ENCODE data around the gene ARCN1. TPM values are rescaled to one million over a fixed set of nuclear protein-coding genes. Genes with fewer than 3 reads are reported as not detected.
A peak's percentile ranks its signal among the peaks of the same experiment; 100 is the strongest.
"Not testable (repeated sequence)": the region's sequence is repeated elsewhere in the genome, so short reads cannot be mapped to it uniquely, and the experiment has no call there.

ARCN1 gene
- total RNA-seq, 1 donor from 2014 or later: 86.7 TPM

DNA sequence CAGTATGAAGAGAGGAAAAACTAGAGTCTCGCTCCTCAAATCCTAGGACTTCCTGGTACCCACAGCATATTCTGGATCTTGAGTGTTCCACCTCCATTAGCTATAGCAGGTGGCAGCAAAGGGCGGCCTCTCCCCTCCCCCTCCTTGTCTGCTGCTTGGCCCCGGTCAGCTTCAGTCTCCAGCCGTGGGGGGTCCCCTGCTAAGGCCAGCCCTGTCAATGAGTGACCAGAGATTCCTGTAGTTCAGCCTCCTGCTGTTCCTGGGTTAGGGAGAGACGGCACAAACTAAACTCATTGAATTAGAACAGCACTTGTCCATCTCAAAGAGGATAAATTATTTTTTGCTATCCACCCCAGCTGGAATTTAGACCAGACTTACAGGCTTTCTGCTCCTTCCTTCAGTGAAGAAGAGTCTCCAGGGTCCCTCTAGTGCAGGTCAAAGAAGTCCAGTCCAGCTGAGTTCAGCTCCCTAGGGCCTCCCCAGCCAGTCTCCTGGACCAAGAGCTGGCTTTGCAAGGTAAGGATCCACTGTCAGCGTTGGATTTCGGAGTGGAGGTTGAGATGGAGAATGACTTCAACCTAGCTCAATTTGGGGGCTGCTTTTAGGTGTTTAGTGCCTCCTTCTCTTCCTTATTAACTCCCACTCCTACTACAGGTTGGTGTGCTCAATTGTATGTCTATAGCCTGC is 34.1 kb downstream of the ARCN1 start:
- DNase-seq: no peak

DNA sequence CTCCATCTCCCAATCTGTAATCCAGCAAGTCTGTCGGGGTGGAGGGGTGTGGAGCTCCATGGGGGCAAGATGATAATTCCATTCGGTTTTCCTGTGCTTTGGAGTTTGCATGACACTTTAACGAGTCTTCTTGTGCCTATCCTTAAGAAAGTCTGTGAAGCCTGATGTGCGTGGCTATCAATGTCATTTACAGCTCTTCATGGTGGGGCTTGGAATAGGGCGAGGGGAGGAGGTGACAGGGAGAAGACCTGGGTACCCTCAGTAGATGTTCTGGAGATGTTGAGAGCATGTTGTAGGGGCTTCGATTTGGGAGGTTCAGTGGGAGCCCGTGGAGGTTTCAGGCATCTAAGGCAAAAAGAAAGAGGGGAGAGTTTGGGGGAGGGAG is 34.6 kb downstream of the ARCN1 start:
- DNase-seq: peak; percentile 44

DNA sequence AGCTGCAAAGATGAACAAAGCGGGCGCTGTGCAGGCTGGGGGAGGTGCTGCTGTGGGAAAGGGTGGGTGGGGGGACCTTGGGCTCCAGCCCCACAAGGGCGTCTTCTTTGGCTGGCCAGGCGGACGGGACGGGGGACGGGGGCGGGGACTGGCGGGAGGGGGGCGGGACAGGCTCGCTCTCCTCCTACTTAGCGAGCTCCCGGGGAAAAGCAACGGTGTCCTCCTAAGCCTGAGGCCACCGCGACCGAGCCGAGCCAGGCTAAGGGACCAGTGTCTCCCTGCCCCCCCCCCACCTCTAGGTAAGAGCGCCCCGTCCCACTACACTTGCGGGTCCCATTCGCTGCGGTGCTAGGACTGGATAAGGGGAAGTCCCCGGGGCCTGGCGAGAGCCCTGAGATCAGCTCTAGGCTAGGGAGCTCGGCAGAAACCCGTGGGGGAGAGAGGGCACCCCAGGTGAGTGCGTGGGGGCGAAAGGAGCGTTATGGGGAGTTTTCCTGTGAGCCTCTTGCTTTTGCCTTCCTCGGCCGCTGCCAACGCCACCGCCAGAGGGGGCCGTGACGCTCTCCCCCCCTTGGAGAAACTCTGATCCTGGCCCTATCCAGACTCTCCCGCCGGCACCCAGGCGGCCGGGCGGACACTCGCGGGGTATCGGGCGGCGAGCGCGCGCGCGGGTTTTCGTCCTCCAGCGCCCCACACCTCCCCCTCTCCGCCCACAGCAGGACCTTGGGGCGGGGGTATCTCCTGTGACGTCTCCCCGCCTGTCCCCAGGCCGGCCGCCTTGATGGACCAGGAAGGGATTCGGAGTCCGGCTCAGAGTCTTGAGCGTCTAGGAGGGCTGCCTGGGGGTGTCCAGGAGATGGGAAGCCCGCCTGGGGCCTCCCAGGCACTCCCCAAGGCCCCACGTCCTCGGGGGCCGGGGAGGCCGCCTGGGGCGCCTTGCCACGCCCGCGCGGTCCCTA is 35.5 kb downstream of the ARCN1 start, which contains the start of gene PHLDB1:
Gene PHLDB1 (plus strand): TSS at position 215 of the 959 bp plus-strand sequence. CDS start 6,222 bp downstream, outside the sequence.
- peak; percentile 45 for DNase-seq

DNA sequence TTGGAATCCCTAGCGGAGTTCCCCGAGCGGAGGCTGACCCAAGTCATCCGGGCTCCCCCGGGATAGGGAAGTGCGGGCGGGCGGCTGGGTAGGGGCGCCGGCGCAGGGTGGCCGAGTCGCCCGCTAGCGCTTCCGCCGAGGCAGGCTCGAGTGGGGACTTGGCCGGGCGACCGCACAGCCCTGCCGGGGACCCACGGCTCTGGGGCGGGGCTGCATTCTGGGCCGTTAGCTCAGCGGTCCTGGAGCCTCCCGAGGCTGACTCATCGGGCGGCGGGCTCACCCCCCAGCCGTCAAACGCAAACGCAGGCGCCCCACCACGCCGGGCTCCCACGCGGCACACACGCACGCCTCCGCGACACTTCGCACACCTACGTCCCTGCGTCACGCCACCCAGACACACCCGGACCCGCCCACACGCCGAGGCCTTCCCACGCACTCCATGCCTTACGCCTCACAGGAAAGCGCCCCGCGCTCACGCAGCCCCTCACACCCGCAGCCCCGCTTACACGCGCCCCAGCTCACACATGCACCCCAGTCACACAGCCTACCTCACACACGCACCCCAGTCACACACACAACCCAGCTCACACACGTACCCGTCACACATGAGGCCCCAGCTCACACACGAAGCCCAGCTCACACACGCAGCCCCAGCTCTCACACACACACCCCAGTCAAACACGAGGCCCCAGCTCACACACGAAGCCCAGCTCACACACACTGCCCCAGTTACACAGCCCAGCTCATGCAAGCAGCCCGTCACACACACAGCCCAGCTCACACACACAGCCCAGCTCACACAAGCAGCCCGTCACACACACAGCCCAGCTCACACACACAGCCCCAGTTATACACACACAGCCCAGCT is 36.4 kb downstream of the ARCN1 start:
- peak; percentile 30 for DNase-seq

DNA sequence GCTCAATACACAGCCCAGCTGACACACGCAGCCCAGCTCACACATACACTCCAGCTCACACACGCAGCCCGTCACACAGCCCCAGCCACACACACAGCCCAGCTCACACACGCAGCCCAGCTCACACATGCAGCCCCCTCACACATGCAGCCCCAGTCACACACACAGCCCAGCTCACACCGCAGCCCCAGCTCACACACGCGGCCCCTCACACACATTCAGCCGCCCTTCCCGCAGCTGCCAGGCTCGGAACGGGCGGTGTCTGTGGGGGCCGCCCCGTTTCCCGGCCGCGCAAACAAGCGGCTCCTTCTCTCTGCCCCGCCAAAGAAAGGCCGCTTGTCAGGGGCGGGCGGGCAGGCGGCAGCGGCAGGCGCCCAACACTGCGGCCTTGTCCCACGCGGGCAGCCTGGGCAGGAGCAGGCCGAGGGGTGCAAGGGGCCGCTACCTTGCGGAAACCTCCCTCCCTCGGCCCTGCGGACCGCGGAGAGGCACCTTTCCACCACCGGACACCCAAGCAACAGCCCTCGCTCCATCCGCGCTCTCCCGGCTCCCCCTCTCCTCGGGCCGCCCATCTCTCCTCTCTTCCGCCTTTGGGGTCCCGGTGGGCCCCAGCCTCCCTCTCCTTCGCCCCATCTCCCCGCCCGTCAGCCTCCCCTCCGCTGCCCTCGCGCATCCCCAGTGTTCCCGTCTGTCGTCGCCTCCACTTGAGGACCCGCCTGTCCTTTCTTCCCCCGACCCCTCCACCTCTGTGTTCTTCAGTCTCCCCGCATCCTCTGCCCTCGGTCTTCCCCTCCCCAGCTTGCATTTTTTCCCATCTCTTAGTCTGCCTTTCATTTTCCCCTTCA is 37.4 kb downstream of the ARCN1 start:
- DNase-seq: peak; percentile 49

DNA sequence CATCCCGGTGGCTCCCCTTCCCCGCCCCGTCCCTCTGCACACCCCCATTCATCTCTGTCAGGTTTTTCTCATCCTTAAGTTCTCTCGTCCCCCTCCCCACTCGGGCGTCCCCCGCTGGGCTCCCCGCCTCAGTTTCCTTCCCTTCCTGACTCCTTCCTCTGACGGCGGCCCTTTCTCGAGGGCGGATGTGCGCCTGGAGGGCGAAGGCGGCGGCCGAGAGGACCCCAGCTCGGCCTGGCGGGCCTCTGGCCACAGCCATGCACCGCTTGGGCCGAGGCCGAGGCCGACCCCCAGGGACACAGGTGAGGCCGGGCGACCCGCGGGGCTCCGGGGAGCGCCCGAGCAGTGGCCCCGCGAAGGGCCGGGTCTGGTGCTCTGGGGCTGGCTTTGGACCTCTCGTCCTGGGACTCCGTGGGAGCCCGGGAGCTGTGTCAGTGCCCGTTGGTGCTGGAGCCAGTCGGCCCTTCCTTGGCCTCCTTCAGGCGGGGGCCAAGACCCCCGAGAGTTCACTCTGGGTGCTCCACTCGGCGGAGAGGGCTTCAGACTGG is 38.1 kb downstream of the ARCN1 start:
- DNase-seq: no peak

DNA sequence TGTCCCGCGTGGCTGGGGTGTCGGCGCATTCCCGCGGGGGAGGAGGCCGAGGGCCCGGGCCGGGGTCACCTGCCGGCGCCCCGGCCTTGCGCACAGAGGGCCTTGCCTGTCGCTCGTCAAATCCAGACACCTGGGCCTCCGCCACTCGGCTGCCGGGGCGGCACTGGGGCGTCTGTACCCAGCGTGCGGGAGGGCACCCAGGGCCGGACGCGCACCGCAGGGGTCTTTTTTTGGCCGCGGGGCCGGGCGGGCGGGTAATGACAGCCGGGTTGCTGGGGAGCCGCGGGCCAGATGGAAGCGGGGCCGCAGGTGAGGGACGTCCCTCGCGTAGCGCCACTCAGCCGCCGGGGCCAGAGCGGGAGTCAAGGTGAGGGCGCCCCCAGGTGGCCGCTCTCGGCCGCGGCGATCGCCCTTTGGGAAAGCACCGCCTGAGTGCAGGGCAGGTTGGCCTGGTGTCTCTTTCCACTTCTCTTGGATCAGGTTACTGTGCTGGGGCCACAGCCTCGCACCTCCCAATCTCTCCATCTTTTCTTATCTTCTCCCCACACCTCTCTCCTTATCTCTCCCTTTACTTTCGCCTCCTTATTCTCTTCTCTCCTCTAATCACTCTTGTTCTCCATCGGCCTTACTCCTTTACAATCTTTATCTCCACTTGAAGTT is 38.7 kb downstream of the ARCN1 start:
- no peak for DNase-seq

DNA sequence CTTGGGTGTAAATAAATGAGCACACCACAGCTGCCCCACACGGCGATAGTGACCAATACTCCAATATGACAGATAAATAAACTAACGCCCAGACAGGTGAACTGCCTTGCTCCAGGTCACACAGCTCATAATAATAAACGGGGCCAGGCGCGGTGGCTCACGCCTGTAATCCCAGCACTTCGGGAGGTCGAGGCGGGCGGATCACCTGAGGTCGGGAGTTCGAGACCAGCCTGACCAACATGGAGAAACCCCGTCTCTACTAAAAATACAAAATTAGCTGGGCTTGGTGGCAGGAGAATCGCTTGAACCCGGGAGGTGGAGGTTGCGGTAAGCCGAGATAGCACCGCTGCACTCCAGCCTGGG is 39.2 kb downstream of the ARCN1 start:
- DNase-seq: not testable (repeated sequence)

DNA sequence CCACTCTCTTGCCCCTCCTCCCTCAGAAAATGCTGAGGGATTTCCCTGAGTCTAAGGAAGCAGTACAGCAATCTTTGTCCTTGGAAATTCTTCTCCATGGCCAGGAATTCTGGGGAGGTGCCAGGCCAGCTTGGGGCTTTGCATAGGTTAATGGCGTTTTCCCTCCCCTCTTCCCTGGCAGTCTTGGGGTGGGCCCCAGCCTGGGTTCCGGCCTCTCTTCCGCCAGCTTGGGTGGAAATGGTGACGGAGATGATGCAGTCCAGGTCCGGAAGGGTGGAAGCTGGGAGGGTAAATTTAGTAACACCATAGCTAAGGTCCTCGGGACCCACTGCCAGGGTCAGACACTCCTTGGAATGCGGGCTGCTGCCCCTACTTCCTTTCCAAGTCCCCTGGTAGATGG is 40.2 kb downstream of the ARCN1 start:
- no peak for DNase-seq

DNA sequence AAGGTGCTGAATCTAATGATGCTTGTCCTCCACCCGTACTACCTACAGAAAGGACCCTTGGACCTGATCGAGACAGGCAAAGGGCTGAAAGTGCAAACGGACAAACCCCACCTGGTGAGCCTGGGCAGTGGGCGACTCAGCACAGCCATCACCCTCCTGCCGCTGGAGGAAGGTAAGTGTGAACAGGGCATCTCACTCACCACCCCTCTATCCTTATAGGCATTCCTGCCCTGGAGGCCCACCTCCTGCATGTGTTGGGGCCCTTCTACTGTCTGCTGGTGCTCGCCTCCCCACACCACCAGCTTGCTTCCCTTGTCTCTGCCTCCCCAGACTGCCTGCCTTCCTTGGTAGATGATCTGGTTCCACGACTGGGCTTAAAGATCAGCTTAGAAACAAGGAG is 42.3 kb downstream of the ARCN1 start:
- no peak for DNase-seq

DNA sequence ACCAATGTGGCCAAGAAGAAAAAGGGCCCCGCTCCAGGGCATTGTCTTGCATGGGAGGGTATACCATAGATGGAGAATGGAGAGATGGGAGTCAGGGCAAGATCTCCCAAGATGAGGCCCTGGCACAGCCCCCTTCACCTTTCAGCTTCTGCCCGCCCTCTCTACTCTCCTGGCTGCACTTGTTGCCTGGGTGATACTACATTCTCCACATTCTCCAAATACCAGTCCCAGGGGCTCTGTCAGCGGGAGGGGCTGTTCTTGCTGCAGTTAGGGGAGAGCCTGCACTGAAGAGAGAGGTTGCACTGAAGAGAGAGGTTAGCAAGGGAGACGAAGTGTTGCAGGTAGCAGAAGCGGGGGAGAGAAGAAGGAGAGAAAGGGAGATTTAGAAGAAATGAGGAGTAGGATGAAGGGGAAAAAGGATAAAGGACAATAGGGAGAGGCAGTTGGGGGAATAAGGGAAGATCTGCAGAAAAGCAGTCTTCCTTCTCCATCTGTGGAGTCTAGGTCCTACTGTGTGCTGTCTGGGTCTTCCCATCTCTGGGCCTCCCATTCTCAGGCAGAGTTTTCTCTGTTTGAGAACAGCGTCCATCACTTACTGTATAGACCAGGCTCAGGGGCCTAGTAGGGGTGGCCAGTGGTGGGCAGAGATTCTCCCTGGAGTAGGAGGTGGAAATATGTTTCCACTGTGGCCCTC is 43.2 kb downstream of the ARCN1 start:
- no peak for DNase-seq

DNA sequence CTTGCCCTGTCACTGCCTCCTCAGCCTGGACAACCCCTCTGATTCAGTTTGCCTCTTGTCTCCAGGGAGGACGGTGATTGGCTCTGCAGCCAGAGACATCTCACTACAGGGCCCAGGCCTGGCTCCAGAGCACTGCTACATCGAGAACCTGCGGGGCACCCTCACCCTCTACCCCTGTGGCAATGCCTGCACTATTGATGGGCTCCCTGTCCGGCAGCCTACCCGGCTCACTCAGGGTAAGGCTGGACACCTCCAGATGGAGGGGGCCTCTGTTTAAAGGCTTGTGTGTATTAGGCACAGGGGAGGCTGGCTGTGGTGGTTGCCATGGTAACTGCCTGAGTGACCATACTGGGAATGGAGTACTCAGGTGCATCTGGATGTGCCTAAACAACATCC is 43.8 kb downstream of the ARCN1 start:
- DNase-seq: no peak

DNA sequence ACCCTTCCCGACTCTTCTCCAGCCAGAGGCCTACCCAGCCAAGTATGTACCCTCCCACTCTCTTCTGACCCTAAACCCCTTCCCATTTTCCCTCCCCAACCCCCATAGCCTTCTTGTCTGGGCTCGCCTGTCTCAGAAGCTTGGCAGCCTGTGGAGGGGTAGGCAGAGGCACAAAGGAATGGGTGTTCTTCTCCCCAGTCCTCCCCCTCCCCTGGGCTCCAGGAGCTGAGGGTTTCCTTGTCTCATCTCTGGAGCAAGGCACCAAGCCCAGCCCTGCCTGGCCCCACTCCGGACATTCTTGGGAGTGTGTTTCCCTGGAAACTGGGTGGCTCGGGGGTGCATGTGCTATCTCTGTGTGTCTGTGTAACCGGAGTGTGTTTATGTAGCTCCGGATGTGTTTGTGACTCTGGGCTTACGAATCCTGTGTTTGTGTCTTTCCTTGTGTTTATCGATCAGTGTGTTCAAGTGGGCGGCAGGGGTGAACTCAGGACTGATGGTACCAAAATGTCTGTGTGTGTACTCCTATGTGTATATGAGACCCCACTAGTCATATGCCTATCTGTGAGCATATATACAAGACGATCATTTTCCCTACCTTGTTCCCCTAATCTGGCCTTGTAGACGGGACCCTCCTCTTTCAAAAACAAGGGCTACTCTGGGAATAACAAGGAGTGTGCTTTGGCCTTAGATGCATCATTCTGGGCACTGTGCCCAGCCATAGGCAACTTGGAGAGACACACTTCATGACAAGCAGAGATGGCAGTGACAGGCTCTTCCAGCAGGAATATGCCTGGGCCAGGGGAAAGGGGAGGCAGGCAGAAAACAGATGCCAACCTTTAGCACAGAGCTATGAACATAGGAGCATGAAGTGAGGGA is 46.1 kb downstream of the ARCN1 start:
- peak; percentile 75 for DNase-seq

DNA sequence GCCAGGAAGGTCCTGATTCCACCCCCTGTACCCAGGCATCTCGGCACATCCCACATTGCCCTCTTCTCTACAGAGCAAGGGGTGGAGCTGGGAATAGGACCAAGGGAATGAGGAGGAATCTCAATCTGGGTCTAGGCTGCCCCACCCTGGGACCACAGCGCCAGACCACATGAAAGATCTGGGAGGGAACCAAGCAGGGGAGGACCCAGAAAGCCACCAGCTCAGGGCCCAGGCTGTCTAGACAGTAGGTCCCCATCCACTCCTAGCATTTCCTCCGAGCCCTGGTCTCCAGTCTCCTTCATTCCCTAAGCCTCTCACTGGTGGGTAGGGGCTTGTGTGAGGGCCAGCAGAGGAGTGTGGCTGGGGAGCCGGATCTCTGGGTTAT is 46.8 kb downstream of the ARCN1 start:
- DNase-seq: peak; percentile 36

DNA sequence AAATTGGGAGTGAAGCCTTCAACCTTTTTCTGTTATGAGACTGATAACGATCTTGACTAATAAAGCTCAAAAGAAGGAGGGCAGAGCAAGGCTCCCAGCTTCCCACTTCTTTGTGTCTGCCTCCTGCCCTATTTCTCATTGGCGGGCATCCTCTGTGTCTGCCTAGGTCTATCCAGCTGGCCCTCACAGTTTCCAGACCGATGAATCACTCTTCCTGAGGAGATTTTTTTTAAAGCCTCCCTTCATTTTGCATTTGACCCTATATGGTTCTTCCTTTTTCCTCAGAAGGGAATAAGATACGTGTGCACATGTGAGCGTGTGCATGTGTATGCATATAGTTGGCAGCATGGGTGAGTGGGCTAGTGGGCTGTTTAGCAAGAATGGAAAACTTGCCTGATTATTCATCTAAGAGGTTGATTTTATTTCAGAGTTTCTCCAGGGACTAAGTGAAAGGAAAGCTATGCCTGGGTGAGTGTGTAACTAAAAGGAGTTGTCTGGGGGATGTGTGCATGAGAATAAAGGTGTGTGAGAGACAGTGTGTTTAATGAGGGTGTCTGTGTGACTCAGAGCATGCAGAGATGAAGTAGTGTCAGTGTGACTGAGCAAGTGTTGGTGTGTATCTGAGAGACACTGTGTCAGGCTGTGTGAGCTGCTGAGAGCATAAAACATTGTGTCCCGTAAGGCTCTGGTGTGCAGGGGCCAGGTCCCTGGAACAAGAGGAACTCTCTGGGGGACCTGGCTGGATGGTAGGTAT is 47.4 kb downstream of the ARCN1 start:
- peak; percentile 45 for DNase-seq

DNA sequence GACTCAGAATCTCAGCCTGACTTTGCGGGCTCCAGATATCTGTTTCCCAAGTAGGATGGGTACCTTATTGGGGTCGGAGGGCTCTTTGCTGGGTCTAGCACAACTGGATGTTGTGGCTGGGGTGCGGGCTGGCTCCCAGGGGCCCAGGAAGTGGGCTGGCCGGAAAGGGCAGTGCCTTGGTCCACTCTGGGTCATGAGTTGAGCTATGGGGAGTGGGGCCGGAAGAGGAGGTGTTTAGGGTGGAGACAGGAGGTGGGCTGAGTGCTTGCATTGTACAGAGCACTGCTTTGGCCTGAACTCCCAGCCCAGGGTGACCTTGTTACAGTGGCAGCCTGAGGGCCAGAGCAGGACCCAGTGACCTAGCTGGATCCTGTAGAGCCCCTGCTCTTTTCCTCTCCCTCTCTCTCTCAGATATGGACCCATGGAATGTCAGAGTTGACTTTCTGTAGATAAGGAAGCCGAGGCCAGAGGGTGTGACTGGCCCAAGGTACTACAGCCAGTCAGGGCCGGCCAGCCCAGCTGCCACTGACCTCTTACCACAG is 48.4 kb downstream of the ARCN1 start:
- DNase-seq: no peak

DNA sequence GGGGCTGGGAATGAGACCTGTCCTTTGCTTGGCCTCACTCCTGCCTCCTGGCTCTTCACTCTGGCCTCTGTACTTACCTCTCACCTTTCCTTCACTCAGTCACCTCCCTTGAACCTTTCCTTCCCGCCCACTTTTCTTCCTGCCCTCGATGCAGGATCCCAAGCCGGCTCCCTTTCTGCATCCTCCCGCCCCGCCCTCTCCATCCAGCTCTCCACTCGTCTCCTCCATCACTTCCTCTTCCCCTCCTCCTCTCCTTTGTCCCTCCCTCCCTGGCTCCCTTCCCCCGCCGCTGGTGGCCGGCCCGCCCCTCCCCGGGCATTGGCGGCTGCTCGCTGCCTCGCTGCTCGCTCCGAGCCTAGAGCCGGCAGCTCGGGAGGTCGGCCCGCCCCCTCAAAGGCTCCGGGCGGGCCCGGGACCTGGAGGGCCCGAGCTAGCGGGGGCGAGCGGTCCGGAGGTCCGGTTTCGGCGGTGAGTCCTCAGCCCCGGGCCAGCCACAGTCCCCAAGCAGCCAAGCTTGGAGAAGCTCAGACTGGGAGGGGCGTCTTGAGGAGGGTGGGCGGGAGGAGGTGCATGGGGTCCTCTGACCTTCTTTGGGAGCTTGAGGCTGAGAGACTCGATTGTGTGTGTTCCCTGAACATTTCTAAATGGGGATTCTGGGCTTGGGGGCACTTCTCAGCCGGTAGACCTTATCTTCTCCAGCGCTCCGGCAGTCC is 49.0 kb downstream of the ARCN1 start:
- DNase-seq: peak; percentile 65
